Activated T-helper 1 cell treated with anti-CD3 and anti-CD28 coated beads, Interleukin-12 subunit alpha, Interleukin-12 subunit beta, Interleukin-2, Interleukin-4 antibody, amounts not matched to agents 30 ng/mL and 10 ng/mL and 1 ng/mL, durations not matched to agents 14 hours and 24 hours and 36 hours (primary cell): Measurements from ENCODE around the gene PAX9. TPM values are rescaled to one million over a fixed set of nuclear protein-coding genes. Genes with fewer than 3 reads are reported as not detected.
A peak's percentile ranks its signal among the peaks of the same experiment; 100 is the strongest.

Experiments
- DNase-seq: peaks from one replicate; pipeline ENCODE4 v3.0.0; 2021; ENCODE audit warnings: low spot score
- H3K27ac Mint-ChIP-seq: one replicate; pipeline ENCODE4 v1.8.0; 2021; ENCODE audit warnings: mild to moderate bottlenecking, mixed read lengths
- H3K27me3 Mint-ChIP-seq: one replicate; pipeline ENCODE4 v1.8.0; 2022; ENCODE audit warnings: mild to moderate bottlenecking, moderate library complexity, mixed read lengths; ENCODE audit not compliant: insufficient read depth
- H3K36me3 Mint-ChIP-seq: one replicate; pipeline ENCODE4 v1.8.0; 2021; ENCODE audit warnings: low read depth, mixed read lengths
- H3K4me1 Mint-ChIP-seq: one replicate; pipeline ENCODE4 v1.8.0; 2021; ENCODE audit warnings: low read depth, mixed read lengths
- H3K4me3 Mint-ChIP-seq: one replicate; pipeline ENCODE4 v1.8.0; 2021; ENCODE audit warnings: mild to moderate bottlenecking, moderate library complexity, mixed read lengths
- H3K9me3 Mint-ChIP-seq: one replicate; pipeline ENCODE4 v1.8.0; 2021; ENCODE audit warnings: mixed read lengths
- intact Hi-C: fragments of 100-400 bp; cut with micrococcal nuclease; formaldehyde crosslinking; loops from one replicate; pipeline ENCODE4 v1.15.1; 2024
- total RNA-seq: library from RNA; stranded (reverse); gene quantifications from 2 replicates; pipeline ENCODE4 v1.2.3, GENCODE V29; 2022

Gene PAX9
- total RNA-seq, 1 donor from 2014 or later, result not detected

DNA sequence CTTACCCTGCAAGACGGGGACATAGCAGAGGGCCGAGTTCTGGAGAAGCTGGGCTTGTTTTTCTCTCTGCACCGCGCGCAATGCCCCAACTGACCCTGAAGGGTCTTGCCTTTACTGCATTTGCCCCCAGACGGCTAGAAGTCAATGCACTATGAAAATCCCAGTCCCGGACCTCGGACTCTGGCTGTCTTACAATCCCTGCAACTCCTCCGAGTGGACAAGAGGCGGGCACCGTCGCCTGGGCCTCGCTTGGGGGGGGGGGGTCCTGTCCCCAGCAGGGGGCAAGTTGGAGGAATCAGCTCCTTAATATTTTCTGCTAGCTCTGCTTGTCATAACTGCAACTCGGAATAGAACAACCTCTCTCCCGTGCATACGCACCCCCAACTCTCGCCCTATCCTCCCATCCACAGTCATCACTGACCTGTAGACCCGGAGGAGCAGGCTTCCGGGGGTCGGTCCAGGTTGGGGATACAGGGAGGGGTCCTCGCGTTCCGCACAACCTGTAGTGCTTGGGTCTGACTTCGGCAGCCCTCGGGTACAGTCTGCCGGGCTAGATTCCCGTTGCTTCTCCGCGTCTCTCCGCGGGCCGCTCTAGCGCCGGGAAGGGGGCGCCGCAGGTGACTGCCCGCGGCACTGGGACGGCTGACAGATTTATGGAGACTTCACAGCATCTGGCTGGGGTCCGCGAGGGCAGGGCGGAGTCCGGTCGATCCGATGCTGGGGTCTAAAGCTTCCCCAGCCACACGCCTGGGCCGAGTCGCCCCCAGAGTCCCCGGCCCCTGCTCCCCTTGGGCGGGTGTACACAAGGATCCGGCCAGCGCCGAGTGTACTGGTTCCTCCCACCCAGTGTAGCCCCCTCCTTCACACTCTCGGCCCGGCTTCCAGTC, 3.3 kb upstream of the PAX9 start:
- Mint-ChIP-seq H3K4me1 (peaks cover 5% of the 10 kb centered on the region), H3K27me3 (peaks cover 82% of the 10 kb centered on the region), H3K9me3 (no peaks in the 10 kb centered on the region), H3K36me3 (no peaks in the 10 kb centered on the region), H3K27ac (no peak overlapping the region), H3K4me3 (no peak overlapping the region)
- intact Hi-C loops, result loop anchor here (2.0 kb wide), 2 partner anchors 140 to 930 kb away; no protein-coding TSS in a partner anchor
- no peak for DNase-seq

DNA sequence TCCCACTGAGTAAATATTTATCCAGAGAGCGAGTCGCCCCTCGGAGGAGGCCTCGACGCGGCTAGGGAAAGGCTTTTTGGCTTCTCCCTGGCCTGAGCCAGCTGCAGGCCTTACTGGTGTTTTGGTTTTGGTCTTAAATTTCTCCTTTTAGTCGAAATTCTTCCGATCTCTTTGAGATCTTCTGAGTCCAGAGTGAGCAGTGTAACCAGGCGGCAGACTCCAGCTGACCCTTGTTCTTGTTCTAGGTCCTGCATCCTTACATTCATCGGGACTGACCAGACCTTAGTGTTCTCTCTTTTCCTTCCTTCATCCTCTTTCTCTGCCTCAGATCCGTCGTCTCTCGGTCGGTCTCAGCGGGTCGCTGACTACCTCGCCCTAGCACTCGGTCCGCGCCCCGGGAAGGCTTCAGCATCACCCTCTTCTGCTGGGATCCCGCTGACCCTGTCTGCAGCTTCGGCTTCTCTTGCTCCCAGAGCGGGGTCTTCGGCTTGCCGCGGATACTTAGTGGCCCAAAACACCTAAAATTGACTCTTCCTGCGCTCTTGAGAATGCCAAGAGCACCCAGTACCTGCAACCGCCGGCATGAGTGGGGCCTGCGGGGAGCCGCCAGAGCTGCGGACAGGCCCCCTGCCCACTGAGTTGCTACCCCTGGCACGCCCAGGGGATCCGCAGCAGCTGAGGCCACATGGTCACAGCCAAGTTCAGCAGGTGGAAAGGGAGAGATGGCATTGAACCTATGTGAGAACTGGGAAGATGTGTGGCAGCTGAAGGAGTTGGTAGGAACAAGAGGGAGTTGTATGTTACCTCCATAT, 2.4 kb upstream of the PAX9 start:
- Mint-ChIP-seq H3K27me3 (peaks cover 81% of the 10 kb centered on the region), H3K36me3 (peaks cover 3% of the 10 kb centered on the region), H3K4me1 (peaks cover 10% of the 10 kb centered on the region), H3K4me3 (no peak overlapping the region), H3K27ac (peak overlapping the region; percentile 63), H3K9me3 (no peaks in the 10 kb centered on the region)
- intact Hi-C loops, result loop anchor here (2.0 kb wide), 2 partner anchors 140 to 930 kb away; no protein-coding TSS in a partner anchor
- DNase-seq, result no peak

DNA sequence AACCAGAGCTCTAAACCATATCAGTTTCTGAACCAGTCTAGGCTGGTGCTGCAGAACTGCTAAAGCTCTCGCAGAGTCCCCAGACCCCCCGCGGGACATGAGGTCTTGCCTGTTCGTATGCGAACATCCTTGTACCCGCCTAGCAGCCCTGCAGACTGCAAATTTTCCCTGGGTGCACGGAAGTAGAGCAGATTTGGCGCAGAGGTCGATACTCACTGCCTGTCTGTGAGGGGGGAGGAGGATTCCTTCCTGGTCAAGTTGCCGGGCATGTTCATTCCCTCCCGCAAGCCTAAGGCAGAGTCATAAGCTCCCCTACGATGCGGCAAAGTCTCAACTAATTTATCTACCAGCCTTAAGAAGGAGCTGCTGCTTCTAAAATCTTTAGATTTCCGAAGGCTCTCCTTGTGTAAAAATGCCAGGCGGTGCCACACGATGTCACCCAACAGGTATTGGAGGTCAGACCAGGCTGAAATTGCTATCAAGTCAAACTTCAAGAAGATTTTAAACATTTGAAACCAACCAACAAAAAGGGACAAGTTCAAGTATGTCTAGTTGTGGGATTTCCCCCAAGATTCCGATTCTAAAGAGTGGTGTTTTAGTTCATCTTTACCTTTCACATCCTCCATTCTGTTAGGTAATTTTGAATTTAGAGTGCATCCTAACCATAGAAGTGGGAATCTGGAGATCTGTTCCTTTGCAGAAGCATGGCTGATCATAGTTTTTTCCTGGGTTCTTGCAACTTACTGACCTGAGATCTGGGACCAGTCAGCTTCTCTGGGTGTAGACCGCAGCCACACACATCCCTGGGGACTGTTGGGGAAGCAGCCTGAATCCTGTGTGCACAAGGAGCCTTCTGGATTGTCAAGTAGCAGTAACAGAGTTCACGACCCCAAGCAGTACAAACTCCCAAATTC, 1.6 kb upstream of the PAX9 start:
- H3K36me3 Mint-ChIP-seq, result peaks cover 4% of the 10 kb centered on the region
- H3K9me3 Mint-ChIP-seq, result no peaks in the 10 kb centered on the region
- H3K4me1 Mint-ChIP-seq, result peaks cover 11% of the 10 kb centered on the region
- no peak overlapping the region for H3K4me3 Mint-ChIP-seq
- no peak for DNase-seq
- intact Hi-C loops, result loop anchor here (2.0 to 10.0 kb wide), 3 partner anchors 141 to 929 kb away; no protein-coding TSS in a partner anchor
- H3K27ac Mint-ChIP-seq, result no peak overlapping the region
- H3K27me3 Mint-ChIP-seq, result peaks cover 84% of the 10 kb centered on the region

- Mint-ChIP-seq H3K9me3 (no peaks in the 10 kb centered on the region), H3K36me3 (peaks cover 4% of the 10 kb centered on the region), H3K4me1 (peaks cover 6% of the 10 kb centered on the region), H3K4me3 (no peak overlapping the region), H3K27me3 (peaks cover 84% of the 10 kb centered on the region), H3K27ac (no peak overlapping the region)
- intact Hi-C loops, result loop anchor here (10.0 kb wide), 1 partner anchor 284 kb away; no protein-coding TSS in a partner anchor
- no peak for DNase-seq
Measured at GRCh38 chr14:36660736-36661505, 739 bp upstream of the PAX9 start.

DNA sequence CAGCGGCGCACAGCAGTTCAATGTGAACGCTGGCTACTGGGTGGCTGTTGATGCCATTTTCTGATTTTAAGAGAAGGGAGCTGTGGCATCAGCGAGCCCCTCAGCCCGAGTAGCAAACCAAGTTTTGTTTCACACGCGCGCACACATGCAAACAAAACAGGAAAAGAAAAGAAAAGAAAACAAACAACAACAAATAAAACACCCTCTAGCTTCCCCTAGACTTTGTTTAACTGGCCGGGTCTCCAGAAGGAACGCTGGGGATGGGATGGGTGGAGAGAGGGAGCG, 540 bp downstream of the PAX9 start:
- Mint-ChIP-seq H3K27me3 (peaks cover 81% of the 10 kb centered on the region), H3K4me1 (peaks cover 6% of the 10 kb centered on the region), H3K4me3 (peak overlapping the region; percentile 15), H3K36me3 (peaks cover 4% of the 10 kb centered on the region), H3K9me3 (no peaks in the 10 kb centered on the region), H3K27ac (peak overlapping the region; percentile 74)
- intact Hi-C loops, result loop anchor here (10.0 kb wide), 1 partner anchor 283 kb away; no protein-coding TSS in a partner anchor
- DNase-seq, result no peak

DNA sequence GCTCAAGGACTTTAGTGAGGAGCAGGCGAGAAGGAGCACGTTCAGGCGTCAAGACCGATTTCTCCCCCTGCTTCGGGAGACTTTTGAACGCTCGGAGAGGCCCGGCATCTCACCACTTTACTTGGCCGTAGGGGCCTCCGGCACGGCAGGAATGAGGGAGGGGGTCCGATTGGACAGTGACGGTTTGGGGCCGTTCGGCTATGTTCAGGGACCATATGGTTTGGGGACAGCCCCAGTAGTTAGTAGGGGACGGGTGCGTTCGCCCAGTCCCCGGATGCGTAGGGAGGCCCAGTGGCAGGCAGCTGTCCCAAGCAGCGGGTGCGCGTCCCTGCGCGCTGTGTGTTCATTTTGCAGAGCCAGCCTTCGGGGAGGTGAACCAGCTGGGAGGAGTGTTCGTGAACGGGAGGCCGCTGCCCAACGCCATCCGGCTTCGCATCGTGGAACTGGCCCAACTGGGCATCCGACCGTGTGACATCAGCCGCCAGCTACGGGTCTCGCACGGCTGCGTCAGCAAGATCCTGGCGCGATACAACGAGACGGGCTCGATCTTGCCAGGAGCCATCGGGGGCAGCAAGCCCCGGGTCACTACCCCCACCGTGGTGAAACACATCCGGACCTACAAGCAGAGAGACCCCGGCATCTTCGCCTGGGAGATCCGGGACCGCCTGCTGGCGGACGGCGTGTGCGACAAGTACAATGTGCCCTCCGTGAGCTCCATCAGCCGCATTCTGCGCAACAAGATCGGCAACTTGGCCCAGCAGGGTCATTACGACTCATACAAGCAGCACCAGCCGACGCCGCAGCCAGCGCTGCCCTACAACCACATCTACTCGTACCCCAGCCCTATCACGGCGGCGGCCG, 1.1 kb downstream of the PAX9 start:
- peaks cover 5% of the 10 kb centered on the region for H3K36me3 Mint-ChIP-seq
- H3K9me3 Mint-ChIP-seq, result no peaks in the 10 kb centered on the region
- peaks cover 6% of the 10 kb centered on the region for H3K4me1 Mint-ChIP-seq
- H3K27ac Mint-ChIP-seq, result peak overlapping the region; percentile 74
- intact Hi-C loops, result loop anchor here (10.0 kb wide), 1 partner anchor 282 kb away; no protein-coding TSS in a partner anchor
- H3K27me3 Mint-ChIP-seq, result peaks cover 82% of the 10 kb centered on the region
- DNase-seq, result no peak
- H3K4me3 Mint-ChIP-seq, result no peak overlapping the region

GRCh38 chr14:36663404-36664321, 2.0 kb downstream of the PAX9 start:
- intact Hi-C loops, result loop anchor here (10.0 kb wide), 1 partner anchor 281 kb away; no protein-coding TSS in a partner anchor
- H3K4me3 Mint-ChIP-seq, result no peak overlapping the region
- DNase-seq, result no peak

DNA sequence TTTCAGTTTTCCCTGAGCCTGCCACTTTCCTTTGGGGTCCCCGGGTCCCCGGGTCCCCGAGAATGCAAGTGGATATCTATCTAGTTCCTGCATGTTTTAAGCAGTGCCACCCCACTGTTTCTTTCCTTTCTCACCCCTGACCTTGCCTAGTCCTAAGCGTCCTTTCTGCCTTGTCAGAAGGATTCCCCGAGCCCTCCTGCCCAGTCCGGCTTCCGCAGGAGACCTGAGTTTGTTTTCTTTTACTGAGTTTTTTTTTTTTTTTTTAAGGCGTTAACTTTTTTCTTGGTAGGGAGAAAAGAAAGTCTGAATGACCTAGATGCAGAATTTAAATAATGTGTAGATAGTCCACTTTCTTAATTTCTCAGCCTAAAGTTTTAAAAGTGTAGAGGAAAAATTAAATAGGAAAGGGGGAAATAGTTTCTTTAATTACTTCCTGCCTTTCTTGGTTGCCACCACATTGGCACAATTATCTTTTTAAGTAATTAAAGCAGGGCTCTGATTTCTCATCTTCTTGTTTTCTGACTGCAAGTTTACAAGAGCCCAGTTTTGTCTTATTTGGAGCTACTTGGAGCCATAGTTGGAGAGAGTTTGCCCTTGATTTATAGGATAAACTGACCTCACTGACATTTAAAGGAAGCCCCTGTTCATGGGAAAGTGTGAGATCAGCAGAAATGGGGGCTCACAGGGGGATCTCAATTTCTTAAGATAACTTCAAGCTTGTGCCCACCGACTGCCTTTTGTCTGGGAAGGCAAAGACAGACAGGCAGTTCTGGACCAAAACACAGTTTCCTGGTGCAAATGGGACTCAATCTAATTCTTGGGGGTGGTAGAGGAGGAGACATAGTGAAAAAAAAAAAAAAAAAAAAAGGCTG, 2.9 kb downstream of the PAX9 start:
- Mint-ChIP-seq H3K27me3 (peaks cover 73% of the 10 kb centered on the region), H3K9me3 (no peaks in the 10 kb centered on the region), H3K4me3 (no peak overlapping the region), H3K27ac (peak overlapping the region; percentile 74), H3K36me3 (peaks cover 5% of the 10 kb centered on the region), H3K4me1 (peaks cover 6% of the 10 kb centered on the region)
- no peak for DNase-seq
- intact Hi-C loops, result loop anchor here (10.0 kb wide), 1 partner anchor 280 kb away; no protein-coding TSS in a partner anchor

More at GRCh38 chr14:36663404-36664321, 2.0 kb downstream of the PAX9 start:
- peaks cover 5% of the 10 kb centered on the region for H3K36me3 Mint-ChIP-seq
- peaks cover 6% of the 10 kb centered on the region for H3K4me1 Mint-ChIP-seq
- H3K27me3 Mint-ChIP-seq, result peaks cover 78% of the 10 kb centered on the region
- peak overlapping the region; percentile 74 for H3K27ac Mint-ChIP-seq
- no peaks in the 10 kb centered on the region for H3K9me3 Mint-ChIP-seq

- peaks cover 5% of the 10 kb centered on the region for H3K36me3 Mint-ChIP-seq
- no peaks in the 10 kb centered on the region for H3K9me3 Mint-ChIP-seq
- intact Hi-C loops, result loop anchor here (10.0 kb wide), 1 partner anchor 279 kb away; no protein-coding TSS in a partner anchor
- H3K4me1 Mint-ChIP-seq, result peaks cover 6% of the 10 kb centered on the region
- no peak overlapping the region for H3K27ac Mint-ChIP-seq
- DNase-seq, result no peak
- H3K4me3 Mint-ChIP-seq, result no peak overlapping the region
- H3K27me3 Mint-ChIP-seq, result peaks cover 61% of the 10 kb centered on the region
Measured at GRCh38 chr14:36665887-36666415, 4.3 kb downstream of the PAX9 start.
